ENCODE results near the gene TMEM18.

The TMEM18 gene

DNA sequence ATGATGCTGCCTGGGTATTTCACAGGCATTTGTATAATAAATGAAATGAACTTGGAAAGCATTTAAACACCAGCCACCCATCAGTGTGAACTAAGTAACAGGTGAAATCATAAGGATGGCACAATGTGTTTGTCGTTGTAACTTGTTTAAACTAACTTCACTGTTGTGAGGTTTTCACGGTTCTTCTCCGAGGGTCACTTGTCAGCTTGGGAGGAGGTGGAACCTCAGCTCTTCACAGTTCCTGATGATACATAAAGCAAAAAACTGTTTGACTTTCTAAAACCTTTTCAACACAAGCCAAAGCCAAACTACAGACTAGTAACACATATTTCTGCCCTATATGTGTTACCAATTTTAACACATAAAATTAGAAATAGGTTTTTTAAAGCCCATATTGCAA is 13.1 kb downstream of the TMEM18 start:
- TF ChIP-seq CTCF (IDR thresholded peaks at IDR 0.05; ENCODE audit: low read depth, low read length): no peak
- no peak for DNase-seq (ENCODE audit: low read depth in 2 of 2)
- H3K4me3 ChIP-seq (replicated peaks in 1 of 2; ENCODE audit: low read depth in 2 of 2, low read length in 2 of 2): no peak overlapping the region

DNA sequence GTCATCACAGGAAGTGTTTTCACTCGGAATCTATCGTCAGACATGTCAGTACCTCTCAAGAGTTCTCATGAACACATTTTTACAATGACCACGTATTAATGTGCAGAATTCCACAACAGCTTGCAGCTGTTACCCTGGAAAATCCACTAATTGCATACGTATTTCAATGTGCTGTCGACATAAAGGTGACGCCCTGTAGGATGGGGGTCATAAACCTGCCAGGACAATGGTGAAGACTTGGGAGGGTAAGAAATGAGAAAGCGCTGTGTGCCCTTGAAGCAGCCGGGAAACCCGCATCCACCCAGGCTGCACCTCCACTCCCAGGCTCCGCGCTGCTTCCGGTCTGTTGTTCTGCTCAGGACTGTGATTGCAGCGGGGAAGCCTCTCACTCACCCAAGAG is 14.0 kb downstream of the TMEM18 start:
- H3K4me3 ChIP-seq (replicated peaks in 1 of 2; ENCODE audit: low read depth in 2 of 2, low read length in 2 of 2): no peak overlapping the region
- TF ChIP-seq CTCF (IDR thresholded peaks at IDR 0.05; ENCODE audit: low read depth, low read length): no peak
- DNase-seq (ENCODE audit: low read depth in 2 of 2): no peak

DNA sequence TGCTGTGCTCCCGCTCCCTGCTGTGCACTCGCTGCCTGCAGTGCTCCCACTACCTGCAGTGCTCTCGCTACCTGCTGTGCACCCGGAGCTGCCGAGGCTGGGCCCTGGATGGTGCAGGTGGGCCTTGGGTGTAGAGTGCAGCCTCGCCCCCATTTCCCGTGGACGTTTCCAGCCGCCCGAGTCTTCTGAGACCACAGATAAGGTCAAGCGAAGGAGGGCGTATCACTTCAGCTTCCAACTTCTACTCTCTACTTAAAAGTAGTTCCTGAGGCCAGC is 15.9 kb downstream of the TMEM18 start:
- H3K4me3 ChIP-seq (replicated peaks in 1 of 2; ENCODE audit: low read depth in 2 of 2, low read length in 2 of 2): no peak overlapping the region
- TF ChIP-seq CTCF (IDR thresholded peaks at IDR 0.05; ENCODE audit: low read depth, low read length): no peak
- no peak for DNase-seq (ENCODE audit: low read depth in 2 of 2)

DNA sequence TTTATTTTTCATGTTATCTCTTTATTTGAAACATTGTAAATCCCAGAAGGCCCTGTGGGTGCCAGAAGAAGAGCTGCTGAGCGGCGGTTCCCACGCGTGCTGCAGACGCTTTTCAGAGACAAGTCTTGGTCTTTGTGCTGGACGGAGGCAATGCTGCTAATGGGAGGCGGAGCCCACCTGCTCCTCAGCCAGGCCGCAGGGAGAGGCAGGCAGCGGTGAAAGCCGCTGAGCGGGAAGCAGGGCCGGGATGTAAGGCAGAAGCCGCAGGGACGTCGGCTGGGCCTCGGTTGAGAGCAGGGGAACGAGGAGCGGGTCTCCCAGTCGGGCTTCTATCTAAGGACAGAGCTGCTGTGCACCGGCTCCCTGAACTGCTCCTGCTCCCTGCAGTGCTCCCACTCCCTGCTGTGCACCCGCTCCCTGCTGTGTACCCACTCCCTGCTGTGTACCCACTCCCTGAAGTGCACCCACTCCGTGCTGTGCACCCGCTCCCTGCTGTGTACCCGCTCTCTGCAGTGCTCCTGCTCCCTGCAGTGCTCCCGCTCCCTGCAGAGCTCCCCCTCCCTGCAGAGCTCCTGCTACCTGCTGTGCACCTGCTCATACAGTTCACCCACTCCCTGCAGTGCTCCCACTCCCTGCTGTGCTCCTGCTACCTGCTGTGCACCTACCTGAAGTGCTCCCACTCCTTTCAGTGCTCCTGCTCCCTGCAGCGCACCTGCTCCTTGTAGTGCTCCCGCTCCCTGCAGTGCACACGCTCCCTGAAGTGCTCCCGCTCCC is 16.4 kb downstream of the TMEM18 start:
- H3K4me3 ChIP-seq (replicated peaks in 1 of 2; ENCODE audit: low read depth in 2 of 2, low read length in 2 of 2): no peak overlapping the region
- DNase-seq (ENCODE audit: low read depth in 2 of 2): no peak
- no peak for TF ChIP-seq CTCF (IDR thresholded peaks at IDR 0.05; ENCODE audit: low read depth, low read length)

- H3K4me3 ChIP-seq (replicated peaks in 1 of 2; ENCODE audit: low read depth in 2 of 2, low read length in 2 of 2): no peak overlapping the region
- DNase-seq (ENCODE audit: low read depth in 2 of 2): no peak
- no peak for TF ChIP-seq CTCF (IDR thresholded peaks at IDR 0.05; ENCODE audit: low read depth, low read length)
Measured at GRCh38 chr2:660029-660428, 17.2 kb downstream of the TMEM18 start.

- no peak overlapping the region for H3K4me3 ChIP-seq (replicated peaks in 1 of 2; ENCODE audit: low read depth in 2 of 2, low read length in 2 of 2)
- no peak for TF ChIP-seq CTCF (IDR thresholded peaks at IDR 0.05; ENCODE audit: low read depth, low read length)
- no peak for DNase-seq (ENCODE audit: low read depth in 2 of 2)
Measured at GRCh38 chr2:658426-658825, 18.8 kb downstream of the TMEM18 start.

GRCh38 chr2:657766-658165 is 19.4 kb downstream of the TMEM18 start:
- no peak for TF ChIP-seq CTCF (IDR thresholded peaks at IDR 0.05; ENCODE audit: low read depth, low read length)
- DNase-seq (ENCODE audit: low read depth in 2 of 2): no peak
- no peak overlapping the region for H3K4me3 ChIP-seq (replicated peaks in 1 of 2; ENCODE audit: low read depth in 2 of 2, low read length in 2 of 2)
